GM23338 (cell line): Measurements from ENCODE around the gene GRIPAP1. TPM values are rescaled to one million over a fixed set of nuclear protein-coding genes. Genes with fewer than 3 reads are reported as not detected.
A peak's percentile ranks its signal among the peaks of the same experiment; 100 is the strongest.

Experiments
- ATAC-seq: fragments of 200-7000 bp; cut with Tn5 transposase; 3 replicates; pipeline ENCODE4 v1.9.1; 2020
- DNase-seq: peaks from one replicate; pipeline ENCODE4 v3.0.0-alpha.2; 2015; ENCODE audit warnings: low spot score
- H2AFZ ChIP-seq: fragments of 200-600 bp; sonication (generic); 2 replicates; pipeline ENCODE4 v1.8.0; 2016; ENCODE audit warnings: antibody characterized with exemption, mild to moderate bottlenecking, moderate library complexity
- H3F3A ChIP-seq: fragments of 200-600 bp; sonication (generic); replicated peaks from 2 replicates; pipeline ENCODE4 v1.8.0; 2017; ENCODE audit warnings: antibody characterized with exemption, mixed run types, low read depth
- H3K27ac ChIP-seq: fragments of 200-600 bp; sonication (generic); 2 replicates; pipeline ENCODE4 v1.6.1; 2016; ENCODE audit warnings: low read depth
- H3K27me3 ChIP-seq: fragments of 200-600 bp; sonication (generic); 2 replicates; pipeline ENCODE4 v1.8.0; 2016; ENCODE audit warnings: mild to moderate bottlenecking, mixed run types, moderate library complexity; ENCODE audit not compliant: insufficient read depth
- H3K36me3 ChIP-seq: fragments of 200-600 bp; sonication (generic); 2 replicates; pipeline ENCODE4 v1.8.0; 2016; ENCODE audit warnings: mild to moderate bottlenecking; ENCODE audit not compliant: insufficient read depth
- H3K4me1 ChIP-seq: fragments of 200-600 bp; sonication (generic); 2 replicates; pipeline ENCODE4 v1.8.0; 2016; ENCODE audit warnings: mild to moderate bottlenecking, moderate library complexity; ENCODE audit not compliant: insufficient read depth
- H3K4me2 ChIP-seq: fragments of 200-600 bp; sonication (generic); 2 replicates; pipeline ENCODE4 v1.7.1; 2017; ENCODE audit warnings: mixed run types
- H3K4me3 ChIP-seq: fragments of 200-600 bp; sonication (generic); 2 replicates; pipeline ENCODE4 v1.6.1; 2016; ENCODE audit warnings: mixed run types
- H3K79me2 ChIP-seq: fragments of 200-600 bp; sonication (generic); replicated peaks from 2 replicates; pipeline ENCODE4 v1.8.0; 2017; ENCODE audit warnings: mild to moderate bottlenecking; ENCODE audit not compliant: insufficient read depth
- H3K9me2 ChIP-seq: fragments of 200-600 bp; sonication (generic); 2 replicates; pipeline ENCODE4 v1.8.0; 2017; ENCODE audit not compliant: insufficient read depth
- H4K20me1 ChIP-seq: fragments of 200-600 bp; sonication (generic); replicated peaks from 2 replicates; pipeline ENCODE4 v1.8.0; 2017; ENCODE audit warnings: mild to moderate bottlenecking; ENCODE audit not compliant: insufficient read depth
- H3K27ac Mint-ChIP-seq: 2 replicates; pipeline ENCODE4 v1.8.0; 2020; ENCODE audit warnings: inconsistent platforms, mild to moderate bottlenecking, moderate library complexity, mixed read lengths
- H3K27me3 Mint-ChIP-seq: 3 replicates; pipeline ENCODE4 v1.8.0; 2022; ENCODE audit warnings: low read depth, mild to moderate bottlenecking, moderate library complexity, mixed read lengths, inconsistent platforms; ENCODE audit not compliant: insufficient read depth, poor library complexity
- H3K36me3 Mint-ChIP-seq: 3 replicates; pipeline ENCODE4 v1.8.0; 2021; ENCODE audit warnings: low read depth, mild to moderate bottlenecking, inconsistent platforms, moderate library complexity, mixed read lengths
- H3K4me1 Mint-ChIP-seq: 3 replicates; pipeline ENCODE4 v1.8.0; 2020; ENCODE audit warnings: mild to moderate bottlenecking, inconsistent platforms, mixed read lengths
- H3K4me3 Mint-ChIP-seq: 3 replicates; pipeline ENCODE4 v1.8.0; 2021; ENCODE audit warnings: moderate library complexity, mild to moderate bottlenecking, inconsistent platforms, mixed read lengths
- H3K9me3 Mint-ChIP-seq: 3 replicates; pipeline ENCODE4 v1.8.0; 2020; ENCODE audit warnings: moderate library complexity, mild to moderate bottlenecking, inconsistent platforms, mixed read lengths
- CREB1 ChIP-seq: fragments of 250-450 bp; sonication (Bioruptor Pico); IDR thresholded peaks from 2 replicates; pipeline ENCODE4 v1.5.0; 2020; ENCODE audit warnings: low read depth, mild to moderate bottlenecking, moderate library complexity
- EZH2 ChIP-seq: fragments of 200-600 bp; sonication (generic); IDR thresholded peaks from one replicate; pipeline ENCODE4 v1.8.0; 2017; ENCODE audit warnings: antibody characterized with exemption, mild to moderate bottlenecking, low read depth; ENCODE audit not compliant: unreplicated experiment
- EZH2phosphoT487 ChIP-seq: fragments of 200-600 bp; sonication (generic); IDR thresholded peaks from one replicate; pipeline ENCODE4 v1.8.1; 2018; ENCODE audit warnings: antibody characterized with exemption; ENCODE audit not compliant: unreplicated experiment
- JUNB ChIP-seq: IDR thresholded peaks from one replicate; pipeline ENCODE4 v1.6.1; 2016; ENCODE audit warnings: antibody characterized with exemption; ENCODE audit not compliant: unreplicated experiment
- NANOG ChIP-seq: IDR thresholded peaks from 2 replicates; pipeline ENCODE4 v1.6.1; 2016; ENCODE audit warnings: antibody characterized with exemption, borderline replicate concordance
- POLR2AphosphoS5 ChIP-seq: IDR thresholded peaks from 2 replicates; pipeline ENCODE4 v1.6.1; 2016; ENCODE audit warnings: antibody characterized with exemption, low read depth
- STAT1 ChIP-seq: IDR thresholded peaks from one replicate; pipeline ENCODE4 v1.6.1; 2016; ENCODE audit warnings: antibody characterized with exemption; ENCODE audit not compliant: unreplicated experiment
- ZNF114 ChIP-seq: fragments of 250-450 bp; sonication (Bioruptor Pico); IDR thresholded peaks from 2 replicates; pipeline ENCODE4 v1.5.0; 2020; ENCODE audit warnings: mild to moderate bottlenecking, moderate library complexity
- ZNF331 ChIP-seq: fragments of 250-450 bp; sonication (Bioruptor Pico); IDR thresholded peaks from 2 replicates; pipeline ENCODE4 v1.5.0; 2020; ENCODE audit warnings: low read depth, mild to moderate bottlenecking, moderate library complexity
- polyA plus RNA-seq: library from polyadenylated mRNA; unstranded; fragments of >200 nt; fragmentation: Nextera tagmentation; extraction: Ambion mirVana; gene quantifications from 2 replicates; pipeline ENCODE4 v1.2.1, GENCODE V29; 2016
- total RNA-seq: library from RNA; depleted of rRNA; stranded (reverse); fragments of >200 nt; shearing (Covaris generic); gene quantifications from 2 replicates; pipeline ENCODE4 v1.2.3, GENCODE V29; 2014
- TF ChIP-seq, protein P1 (sequence below): IDR thresholded peaks from 2 replicates; pipeline ENCODE4 v1.6.1; 2016; ENCODE audit warnings: antibody characterized with exemption
- TF ChIP-seq, protein P2 (sequence below), 2 experiments: fragments of 200-600 bp in 1 of 2; sonication (generic) in 1 of 2; conservative IDR thresholded peaks; 2 replicates each; pipeline versions ENCODE4 v1.5.1 to v1.6.1; 2016 to 2017; ENCODE audit warnings: antibody characterized with exemption in 2 of 2, low read depth in 2 of 2, mild to moderate bottlenecking in 2 of 2, moderate library complexity in 1 of 2
- TF ChIP-seq, protein P3 (sequence below): IDR thresholded peaks from one replicate; pipeline ENCODE4 v1.6.1; 2018; ENCODE audit warnings: antibody characterized with exemption; ENCODE audit not compliant: unreplicated experiment
- TF ChIP-seq, protein P4 (sequence below): fragments of 250-450 bp; sonication (Bioruptor Pico); IDR thresholded peaks from 2 replicates; pipeline ENCODE4 v1.5.0; 2020; ENCODE audit warnings: mild to moderate bottlenecking, moderate library complexity

GRIPAP1 gene
- total and polyA plus RNA-seq, 2 experiments from 2014 or later, result 39.1 to 62.2 TPM

DNA sequence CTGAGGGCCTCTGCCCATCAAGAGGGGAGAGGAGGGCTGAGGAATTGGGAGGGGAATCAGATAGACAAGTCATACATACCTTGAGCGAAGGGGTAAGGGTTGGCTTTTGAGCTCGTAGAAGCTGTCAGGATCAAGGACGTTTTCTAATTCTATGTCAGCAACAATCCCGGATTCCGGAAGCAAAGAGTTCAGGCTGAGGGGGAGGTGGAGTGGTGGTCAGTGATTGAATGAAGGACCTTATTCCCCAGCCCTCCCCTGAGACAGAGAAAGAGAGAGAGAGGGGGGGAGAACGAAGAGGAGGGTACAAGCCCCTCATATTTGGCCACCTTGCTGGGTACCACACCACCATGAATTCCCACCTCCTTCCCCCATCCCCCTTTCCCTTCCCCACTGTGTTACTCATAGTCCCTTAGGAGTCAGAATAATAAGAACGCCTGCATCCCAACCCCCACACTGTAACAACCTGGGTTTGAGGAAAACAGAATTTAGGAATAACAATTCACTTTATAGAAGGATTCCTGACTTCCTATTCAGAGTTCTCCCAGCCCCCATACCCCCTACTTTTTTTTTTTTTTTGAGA lies 38.4 kb upstream of the GRIPAP1 start:
- Histone ChIP-seq H3K4me3 (peak overlapping the region; percentile 77), H3K4me1 (peaks cover 4% of the 10 kb centered on the region), H3K36me3 (peaks cover 17% of the 10 kb centered on the region; the same call in 1 of the 2 replicates), H3K27me3 (no peaks in the 10 kb centered on the region), H3F3A (no peaks in the 10 kb centered on the region), H4K20me1 (no peaks in the 10 kb centered on the region), H3K9me2 (no peaks in the 10 kb centered on the region), H3K79me2 (peaks cover 40% of the 10 kb centered on the region), H3K4me2 (peak overlapping the region; percentile 74), H2AFZ (no peak overlapping the region), H3K27ac (peak overlapping the region; percentile 94)
- peaks cover 27% of the 10 kb centered on the region for H3K4me1 Mint-ChIP-seq
- H3K27me3 Mint-ChIP-seq, result peaks cover 21% of the 10 kb centered on the region
- ATAC-seq (peak; percentile 7), DNase-seq (peak; percentile 52)
- peak overlapping the region; percentile 97 for H3K27ac Mint-ChIP-seq
- TF ChIP-seq, protein P1, sequence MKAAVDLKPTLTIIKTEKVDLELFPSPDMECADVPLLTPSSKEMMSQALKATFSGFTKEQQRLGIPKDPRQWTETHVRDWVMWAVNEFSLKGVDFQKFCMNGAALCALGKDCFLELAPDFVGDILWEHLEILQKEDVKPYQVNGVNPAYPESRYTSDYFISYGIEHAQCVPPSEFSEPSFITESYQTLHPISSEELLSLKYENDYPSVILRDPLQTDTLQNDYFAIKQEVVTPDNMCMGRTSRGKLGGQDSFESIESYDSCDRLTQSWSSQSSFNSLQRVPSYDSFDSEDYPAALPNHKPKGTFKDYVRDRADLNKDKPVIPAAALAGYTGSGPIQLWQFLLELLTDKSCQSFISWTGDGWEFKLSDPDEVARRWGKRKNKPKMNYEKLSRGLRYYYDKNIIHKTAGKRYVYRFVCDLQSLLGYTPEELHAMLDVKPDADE, result no peak
- TF ChIP-seq NANOG (no peak), JUNB (no peak), EZH2phosphoT487 (no peak), ZNF331 (no peak), EZH2 (no peak), STAT1 (no peak), CREB1 (CRISPR knock-in tag) (no peak), ZNF114 (CRISPR knock-in tag) (no peak), POLR2AphosphoS5 (no peak)
- TF ChIP-seq, protein P2, sequence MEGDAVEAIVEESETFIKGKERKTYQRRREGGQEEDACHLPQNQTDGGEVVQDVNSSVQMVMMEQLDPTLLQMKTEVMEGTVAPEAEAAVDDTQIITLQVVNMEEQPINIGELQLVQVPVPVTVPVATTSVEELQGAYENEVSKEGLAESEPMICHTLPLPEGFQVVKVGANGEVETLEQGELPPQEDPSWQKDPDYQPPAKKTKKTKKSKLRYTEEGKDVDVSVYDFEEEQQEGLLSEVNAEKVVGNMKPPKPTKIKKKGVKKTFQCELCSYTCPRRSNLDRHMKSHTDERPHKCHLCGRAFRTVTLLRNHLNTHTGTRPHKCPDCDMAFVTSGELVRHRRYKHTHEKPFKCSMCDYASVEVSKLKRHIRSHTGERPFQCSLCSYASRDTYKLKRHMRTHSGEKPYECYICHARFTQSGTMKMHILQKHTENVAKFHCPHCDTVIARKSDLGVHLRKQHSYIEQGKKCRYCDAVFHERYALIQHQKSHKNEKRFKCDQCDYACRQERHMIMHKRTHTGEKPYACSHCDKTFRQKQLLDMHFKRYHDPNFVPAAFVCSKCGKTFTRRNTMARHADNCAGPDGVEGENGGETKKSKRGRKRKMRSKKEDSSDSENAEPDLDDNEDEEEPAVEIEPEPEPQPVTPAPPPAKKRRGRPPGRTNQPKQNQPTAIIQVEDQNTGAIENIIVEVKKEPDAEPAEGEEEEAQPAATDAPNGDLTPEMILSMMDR (conservative IDR thresholded peaks at IDR 0.05; ENCODE audit: low read depth in 2 of 2), result no peak
- TF ChIP-seq, protein P3, sequence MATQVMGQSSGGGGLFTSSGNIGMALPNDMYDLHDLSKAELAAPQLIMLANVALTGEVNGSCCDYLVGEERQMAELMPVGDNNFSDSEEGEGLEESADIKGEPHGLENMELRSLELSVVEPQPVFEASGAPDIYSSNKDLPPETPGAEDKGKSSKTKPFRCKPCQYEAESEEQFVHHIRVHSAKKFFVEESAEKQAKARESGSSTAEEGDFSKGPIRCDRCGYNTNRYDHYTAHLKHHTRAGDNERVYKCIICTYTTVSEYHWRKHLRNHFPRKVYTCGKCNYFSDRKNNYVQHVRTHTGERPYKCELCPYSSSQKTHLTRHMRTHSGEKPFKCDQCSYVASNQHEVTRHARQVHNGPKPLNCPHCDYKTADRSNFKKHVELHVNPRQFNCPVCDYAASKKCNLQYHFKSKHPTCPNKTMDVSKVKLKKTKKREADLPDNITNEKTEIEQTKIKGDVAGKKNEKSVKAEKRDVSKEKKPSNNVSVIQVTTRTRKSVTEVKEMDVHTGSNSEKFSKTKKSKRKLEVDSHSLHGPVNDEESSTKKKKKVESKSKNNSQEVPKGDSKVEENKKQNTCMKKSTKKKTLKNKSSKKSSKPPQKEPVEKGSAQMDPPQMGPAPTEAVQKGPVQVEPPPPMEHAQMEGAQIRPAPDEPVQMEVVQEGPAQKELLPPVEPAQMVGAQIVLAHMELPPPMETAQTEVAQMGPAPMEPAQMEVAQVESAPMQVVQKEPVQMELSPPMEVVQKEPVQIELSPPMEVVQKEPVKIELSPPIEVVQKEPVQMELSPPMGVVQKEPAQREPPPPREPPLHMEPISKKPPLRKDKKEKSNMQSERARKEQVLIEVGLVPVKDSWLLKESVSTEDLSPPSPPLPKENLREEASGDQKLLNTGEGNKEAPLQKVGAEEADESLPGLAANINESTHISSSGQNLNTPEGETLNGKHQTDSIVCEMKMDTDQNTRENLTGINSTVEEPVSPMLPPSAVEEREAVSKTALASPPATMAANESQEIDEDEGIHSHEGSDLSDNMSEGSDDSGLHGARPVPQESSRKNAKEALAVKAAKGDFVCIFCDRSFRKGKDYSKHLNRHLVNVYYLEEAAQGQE, result no peak
- TF ChIP-seq, protein P4, sequence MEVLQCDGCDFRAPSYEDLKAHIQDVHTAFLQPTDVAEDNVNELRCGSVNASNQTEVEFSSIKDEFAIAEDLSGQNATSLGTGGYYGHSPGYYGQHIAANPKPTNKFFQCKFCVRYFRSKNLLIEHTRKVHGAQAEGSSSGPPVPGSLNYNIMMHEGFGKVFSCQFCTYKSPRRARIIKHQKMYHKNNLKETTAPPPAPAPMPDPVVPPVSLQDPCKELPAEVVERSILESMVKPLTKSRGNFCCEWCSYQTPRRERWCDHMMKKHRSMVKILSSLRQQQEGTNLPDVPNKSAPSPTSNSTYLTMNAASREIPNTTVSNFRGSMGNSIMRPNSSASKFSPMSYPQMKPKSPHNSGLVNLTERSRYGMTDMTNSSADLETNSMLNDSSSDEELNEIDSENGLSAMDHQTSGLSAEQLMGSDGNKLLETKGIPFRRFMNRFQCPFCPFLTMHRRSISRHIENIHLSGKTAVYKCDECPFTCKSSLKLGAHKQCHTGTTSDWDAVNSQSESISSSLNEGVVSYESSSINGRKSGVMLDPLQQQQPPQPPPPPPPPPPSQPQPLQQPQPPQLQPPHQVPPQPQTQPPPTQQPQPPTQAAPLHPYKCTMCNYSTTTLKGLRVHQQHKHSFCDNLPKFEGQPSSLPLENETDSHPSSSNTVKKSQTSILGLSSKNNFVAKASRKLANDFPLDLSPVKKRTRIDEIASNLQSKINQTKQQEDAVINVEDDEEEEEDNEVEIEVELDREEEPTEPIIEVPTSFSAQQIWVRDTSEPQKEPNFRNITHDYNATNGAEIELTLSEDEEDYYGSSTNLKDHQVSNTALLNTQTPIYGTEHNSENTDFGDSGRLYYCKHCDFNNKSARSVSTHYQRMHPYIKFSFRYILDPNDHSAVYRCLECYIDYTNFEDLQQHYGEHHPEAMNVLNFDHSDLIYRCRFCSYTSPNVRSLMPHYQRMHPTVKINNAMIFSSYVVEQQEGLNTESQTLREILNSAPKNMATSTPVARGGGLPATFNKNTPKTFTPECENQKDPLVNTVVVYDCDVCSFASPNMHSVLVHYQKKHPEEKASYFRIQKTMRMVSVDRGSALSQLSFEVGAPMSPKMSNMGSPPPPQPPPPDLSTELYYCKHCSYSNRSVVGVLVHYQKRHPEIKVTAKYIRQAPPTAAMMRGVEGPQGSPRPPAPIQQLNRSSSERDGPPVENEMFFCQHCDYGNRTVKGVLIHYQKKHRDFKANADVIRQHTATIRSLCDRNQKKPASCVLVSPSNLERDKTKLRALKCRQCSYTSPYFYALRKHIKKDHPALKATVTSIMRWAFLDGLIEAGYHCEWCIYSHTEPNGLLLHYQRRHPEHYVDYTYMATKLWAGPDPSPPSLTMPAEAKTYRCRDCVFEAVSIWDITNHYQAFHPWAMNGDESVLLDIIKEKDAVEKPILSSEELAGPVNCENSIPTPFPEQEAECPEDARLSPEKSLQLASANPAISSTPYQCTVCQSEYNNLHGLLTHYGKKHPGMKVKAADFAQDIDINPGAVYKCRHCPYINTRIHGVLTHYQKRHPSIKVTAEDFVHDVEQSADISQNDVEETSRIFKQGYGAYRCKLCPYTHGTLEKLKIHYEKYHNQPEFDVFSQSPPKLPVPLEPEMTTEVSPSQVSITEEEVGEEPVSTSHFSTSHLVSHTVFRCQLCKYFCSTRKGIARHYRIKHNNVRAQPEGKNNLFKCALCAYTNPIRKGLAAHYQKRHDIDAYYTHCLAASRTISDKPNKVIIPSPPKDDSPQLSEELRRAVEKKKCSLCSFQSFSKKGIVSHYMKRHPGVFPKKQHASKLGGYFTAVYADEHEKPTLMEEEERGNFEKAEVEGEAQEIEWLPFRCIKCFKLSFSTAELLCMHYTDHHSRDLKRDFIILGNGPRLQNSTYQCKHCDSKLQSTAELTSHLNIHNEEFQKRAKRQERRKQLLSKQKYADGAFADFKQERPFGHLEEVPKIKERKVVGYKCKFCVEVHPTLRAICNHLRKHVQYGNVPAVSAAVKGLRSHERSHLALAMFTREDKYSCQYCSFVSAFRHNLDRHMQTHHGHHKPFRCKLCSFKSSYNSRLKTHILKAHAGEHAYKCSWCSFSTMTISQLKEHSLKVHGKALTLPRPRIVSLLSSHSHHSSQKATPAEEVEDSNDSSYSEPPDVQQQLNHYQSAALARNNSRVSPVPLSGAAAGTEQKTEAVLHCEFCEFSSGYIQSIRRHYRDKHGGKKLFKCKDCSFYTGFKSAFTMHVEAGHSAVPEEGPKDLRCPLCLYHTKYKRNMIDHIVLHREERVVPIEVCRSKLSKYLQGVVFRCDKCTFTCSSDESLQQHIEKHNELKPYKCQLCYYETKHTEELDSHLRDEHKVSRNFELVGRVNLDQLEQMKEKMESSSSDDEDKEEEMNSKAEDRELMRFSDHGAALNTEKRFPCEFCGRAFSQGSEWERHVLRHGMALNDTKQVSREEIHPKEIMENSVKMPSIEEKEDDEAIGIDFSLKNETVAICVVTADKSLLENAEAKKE (CRISPR knock-in tag), result no peak
- no peaks in the 10 kb centered on the region; the same call in 2 of the 3 replicates for H3K9me3 Mint-ChIP-seq
- H3K4me3 Mint-ChIP-seq, result peak overlapping the region; percentile 96
- H3K36me3 Mint-ChIP-seq, result peaks cover 47% of the 10 kb centered on the region
